Stimulated activated CD8-positive, alpha-beta memory T cell treated with anti-CD3 and anti-CD28 coated beads, Interleukin-15, amount 100 ng/mL, for 1 hour (primary cell): ENCODE results near the gene PTGR3.

Experiments used
- DNase-seq: peaks from one replicate; pipeline ENCODE4 v3.0.0-alpha.2; 2020; ENCODE audit warnings: low read depth

The PTGR3 gene

DNA sequence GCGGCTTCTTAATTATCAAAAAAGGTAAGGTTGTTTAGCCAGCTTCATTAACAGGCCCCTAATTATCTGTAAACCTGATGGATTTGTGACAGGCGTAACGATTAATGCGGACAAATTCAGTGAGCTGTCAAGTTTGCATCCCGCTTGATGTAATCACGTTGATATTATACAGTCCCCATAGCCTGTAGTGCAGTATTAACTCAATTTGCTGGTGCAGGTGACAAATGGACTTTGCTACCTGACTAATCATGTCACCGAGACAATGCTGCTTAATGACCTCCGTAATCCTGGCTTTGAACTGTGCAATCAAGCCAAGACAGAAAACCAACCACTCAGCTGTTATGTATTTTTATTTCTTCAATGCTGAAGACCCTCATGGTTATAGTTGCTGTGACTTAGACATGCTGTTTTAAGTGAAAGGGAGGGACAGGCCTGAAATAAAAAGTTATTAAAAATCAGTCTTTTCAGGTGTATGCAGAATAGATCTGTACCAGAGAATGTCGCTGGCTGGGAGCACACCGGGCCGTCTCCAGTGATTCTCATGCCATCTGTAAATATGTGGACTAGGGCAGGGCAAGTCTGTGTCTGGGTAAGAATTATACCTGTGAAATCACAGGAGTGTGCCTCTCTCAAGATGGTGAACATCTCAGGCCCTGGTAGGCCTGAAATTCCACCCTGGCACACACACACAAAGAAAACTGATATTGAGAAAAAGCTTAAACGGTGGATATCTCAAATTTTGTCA is 6.0 kb upstream of the PTGR3 start:
- DNase-seq, result no peak

DNA sequence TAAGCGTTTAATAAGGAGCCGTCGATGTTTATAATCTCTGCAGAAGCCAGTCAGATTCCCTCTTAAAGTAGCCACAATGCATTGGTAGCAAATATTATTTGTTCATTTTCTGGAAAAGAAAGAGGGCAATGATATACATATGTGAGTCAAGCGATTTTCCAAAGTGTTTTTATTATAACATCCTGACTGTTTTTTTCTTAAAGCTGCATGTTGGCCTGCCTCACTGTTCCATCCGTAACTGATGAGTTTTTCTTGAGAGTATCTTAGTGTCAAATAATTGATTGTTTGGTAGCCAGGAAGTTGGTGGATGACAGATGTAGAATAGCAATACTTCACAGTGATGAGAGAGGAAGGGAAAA is 5.4 kb upstream of the PTGR3 start:
- no peak for DNase-seq

GRCh38 chr18:75213611-75214331 is 4.8 kb upstream of the PTGR3 start:
- no peak for DNase-seq

GRCh38 chr18:75212751-75213090 is 3.8 kb upstream of the PTGR3 start:
- no peak for DNase-seq

- DNase-seq, result no peak
These were observed 3.2 kb upstream of the PTGR3 start for GRCh38 chr18:75211953-75212750.

- DNase-seq, result no peak
These were observed 2.6 kb upstream of the PTGR3 start for GRCh38 chr18:75211626-75211952.

DNA sequence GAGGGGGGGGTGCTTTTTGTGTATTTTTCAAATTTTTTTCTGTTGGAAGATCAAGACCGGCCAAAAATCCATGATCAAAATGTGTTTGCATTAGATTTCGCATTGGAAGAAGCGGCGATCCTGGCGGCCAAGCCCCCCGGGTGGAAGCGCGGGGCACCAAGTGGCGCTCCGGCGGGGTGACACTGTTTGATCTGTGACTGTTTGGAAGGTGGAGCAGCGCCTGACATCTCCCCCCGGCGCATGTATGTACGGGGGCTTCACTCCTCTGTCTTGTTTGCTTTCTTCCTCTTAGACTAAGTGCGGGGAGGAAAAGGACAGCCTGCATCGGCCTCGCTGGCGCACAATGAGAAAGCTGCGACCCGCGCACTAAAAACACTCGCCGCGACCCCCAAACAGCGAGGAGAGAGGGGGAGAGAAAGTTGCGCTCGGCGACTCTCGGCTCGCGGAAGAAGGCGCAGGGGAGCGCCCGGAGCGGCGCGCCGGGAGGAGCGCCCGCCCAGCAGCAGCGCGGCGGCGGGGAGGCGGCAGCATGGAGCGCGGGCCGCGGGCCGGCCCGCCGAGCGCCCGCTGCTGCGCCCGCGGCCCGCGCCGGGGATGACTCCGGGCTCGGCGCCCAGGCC is 2.2 kb upstream of the PTGR3 start:
- no peak for DNase-seq

DNA sequence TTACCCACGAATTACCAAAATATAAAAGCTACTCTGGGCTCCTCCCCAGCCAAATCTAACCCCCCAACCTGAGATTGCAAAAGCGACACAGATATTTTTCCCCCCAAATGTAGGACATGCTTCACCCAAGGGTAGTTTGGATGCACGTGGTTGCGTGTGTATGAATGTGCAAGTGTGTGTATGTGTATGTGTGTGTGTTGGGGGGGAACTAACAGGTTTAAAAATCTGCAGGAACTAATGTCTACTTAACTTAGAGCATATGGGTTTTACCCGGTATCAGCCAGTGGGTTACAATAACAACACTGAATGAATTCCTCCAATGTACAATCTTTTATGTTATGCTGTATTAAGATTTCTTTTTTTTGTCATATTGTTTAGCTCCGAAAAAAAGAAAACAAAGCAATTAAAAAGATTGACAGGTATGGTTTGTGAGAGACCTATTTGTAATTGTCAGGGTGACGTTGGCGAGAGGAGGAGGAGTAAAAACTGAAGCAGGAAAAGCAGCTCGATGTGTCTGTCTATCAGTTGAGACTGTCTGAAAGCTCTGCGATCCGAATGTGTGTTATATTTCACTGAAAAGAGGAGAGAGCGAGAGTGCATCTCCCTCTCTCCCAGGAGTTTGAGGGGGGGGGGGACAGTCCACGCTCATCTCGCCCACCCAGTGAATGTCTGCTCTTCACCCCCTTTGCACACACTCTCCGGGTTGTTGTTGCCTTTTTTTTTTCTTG is 1.5 kb upstream of the PTGR3 start, which contains the start of gene TSHZ1:
TSS of gene TSHZ1 (plus strand) at position 524 of the 728 bp plus-strand sequence. CDS start 1,080 bp downstream, outside the sequence.
- no peak for DNase-seq

DNA sequence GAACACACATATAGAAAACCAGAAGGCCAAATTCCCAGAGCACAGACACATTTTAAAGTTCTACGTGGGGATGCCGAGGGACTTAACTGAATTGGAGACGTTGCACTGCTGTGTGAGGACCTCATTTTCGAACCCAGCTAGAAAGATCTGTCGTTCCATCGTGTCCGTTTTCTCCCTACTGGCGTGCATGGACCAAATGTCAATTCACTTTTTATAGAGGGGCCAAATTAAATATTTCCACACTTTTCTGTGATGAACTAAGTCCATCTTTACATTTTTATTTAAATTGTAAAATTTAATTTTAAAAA is 966 bp upstream of the PTGR3 start:
- DNase-seq, result no peak

- DNase-seq, result no peak
These were observed 157 bp downstream of the PTGR3 start for GRCh38 chr18:75208836-75209128.

- no peak for DNase-seq
These were observed 644 bp downstream of the PTGR3 start for GRCh38 chr18:75208155-75208835.

- no peak for DNase-seq
These were observed 1.4 kb downstream of the PTGR3 start for GRCh38 chr18:75207310-75208154.

GRCh38 chr18:75206452-75207309 is 2.3 kb downstream of the PTGR3 start:
- DNase-seq, result no peak

DNA sequence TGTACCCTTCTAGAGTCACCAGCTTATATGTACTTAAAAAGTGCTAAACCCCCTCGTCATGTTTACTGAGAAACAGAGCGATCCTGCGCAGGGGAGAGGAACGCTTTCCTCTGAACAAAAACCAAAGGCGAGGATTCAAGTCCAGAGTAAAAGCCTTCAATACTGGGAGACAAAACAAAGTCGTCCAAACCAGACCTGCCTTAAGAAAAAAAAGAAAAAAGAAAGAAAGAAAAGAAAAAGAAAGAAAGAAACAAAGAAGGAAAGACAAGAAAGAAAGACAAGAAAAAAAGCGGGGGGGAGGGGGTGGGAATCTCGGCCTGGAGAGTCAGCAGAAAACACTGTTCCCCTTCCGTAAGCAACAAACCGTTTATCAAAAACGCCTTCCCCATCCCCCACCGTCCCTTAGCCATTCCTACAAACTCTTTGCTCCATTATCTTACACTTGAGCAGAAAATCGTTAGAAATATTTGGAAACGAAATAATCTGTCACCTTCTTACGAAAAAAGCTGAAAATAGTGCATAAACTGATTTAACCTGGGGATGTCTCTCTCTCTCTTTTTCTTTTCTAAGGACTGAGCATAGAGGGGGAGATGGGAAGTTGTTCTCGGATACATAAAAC is 3.3 kb downstream of the PTGR3 start:
- DNase-seq, result no peak

- no peak for DNase-seq
These were observed 4.0 kb downstream of the PTGR3 start for GRCh38 chr18:75204732-75205513.

GRCh38 chr18:75204269-75204731 is 4.6 kb downstream of the PTGR3 start:
- DNase-seq, result no peak

GRCh38 chr18:75203416-75204268 is 5.3 kb downstream of the PTGR3 start:
- no peak for DNase-seq
